ENCODE data around the gene SLC9A9. TPM values are rescaled to one million over a fixed set of nuclear protein-coding genes. Genes with fewer than 3 reads are reported as not detected.

SLC9A9 gene
- total RNA-seq, 3 donors from 2014 or later, result 6.2 to 17.3 (median 7.8) TPM

GRCh38 chr3:143674100-143674968, 173.9 kb downstream of the SLC9A9 start:
- no peak for TF ChIP-seq POLR2AphosphoS5 (IDR thresholded peaks at IDR 0.05)
- peak in 2 of 3 donors; percentile 62 to 72 for TF ChIP-seq CTCF (IDR thresholded peaks at IDR 0.05)
- TF ChIP-seq POLR2A (IDR thresholded peaks at IDR 0.05), result no peak
- intact Hi-C loops (cut with DNase I; ENCODE audit: low total_unique reads), result no loop called here

DNA sequence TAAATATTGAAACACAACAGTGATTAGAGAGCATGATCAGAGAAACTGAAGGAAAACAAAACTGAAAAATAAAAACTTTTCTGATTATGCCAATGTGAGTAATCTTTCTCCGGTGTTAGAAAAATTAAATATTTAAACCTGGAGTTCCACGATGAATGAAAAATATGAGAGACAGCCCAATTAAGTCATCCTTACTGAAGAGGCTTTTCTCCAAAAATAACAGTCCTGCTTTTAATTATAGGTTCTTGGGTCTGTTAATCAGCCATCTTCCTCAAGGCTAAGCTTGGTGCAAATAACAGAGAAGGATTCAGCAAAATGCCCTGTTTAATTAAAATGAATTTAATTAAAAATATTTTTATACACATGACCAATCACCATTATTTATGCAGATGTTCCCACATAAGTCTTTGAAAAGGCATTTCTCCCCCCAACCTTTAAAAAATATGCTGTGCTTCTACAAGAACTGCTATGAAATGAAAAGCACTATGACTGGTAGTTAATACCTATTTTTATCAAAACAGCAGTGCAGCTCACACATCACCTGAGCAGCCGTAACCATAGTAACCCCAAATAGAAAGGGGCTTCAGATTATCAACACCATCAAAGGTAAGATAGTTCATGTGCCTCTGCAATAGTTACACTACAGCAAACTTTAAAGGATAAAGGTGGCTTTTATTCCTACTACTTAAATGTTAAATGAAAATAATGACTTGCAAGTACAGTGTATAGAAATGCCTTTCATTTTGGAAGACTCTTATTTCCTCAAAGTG, 175.7 kb downstream of the SLC9A9 start:
- no peak overlapping the region for H3K27ac ChIP-seq
- TF ChIP-seq CTCF (IDR thresholded peaks at IDR 0.05) (no peak), POLR2A (IDR thresholded peaks at IDR 0.05) (no peak), POLR2AphosphoS5 (IDR thresholded peaks at IDR 0.05) (no peak)
- no peaks in the 10 kb centered on the region for H3K27me3 ChIP-seq
- no peaks in the 10 kb centered on the region for H3K36me3 ChIP-seq
- no peak overlapping the region for H3K4me3 ChIP-seq
- intact Hi-C loops (cut with DNase I; ENCODE audit: low total_unique reads), result no loop called here
- H3K9me3 ChIP-seq, result no peaks in the 10 kb centered on the region
- no peak for DNase-seq (ENCODE audit: low spot score in 2 of 2)
- H3K4me1 ChIP-seq, result no peaks in the 10 kb centered on the region

More at GRCh38 chr3:143674100-143674968, 173.9 kb downstream of the SLC9A9 start:
- no peaks in the 10 kb centered on the region for H3K4me1 ChIP-seq
- no peak overlapping the region for H3K27ac ChIP-seq
- no peaks in the 10 kb centered on the region for H3K36me3 ChIP-seq
- peak; percentile 48 to 57 for DNase-seq (ENCODE audit: low spot score in 2 of 2)
- no peak overlapping the region for H3K4me3 ChIP-seq
- H3K27me3 ChIP-seq, result no peaks in the 10 kb centered on the region
- no peaks in the 10 kb centered on the region for H3K9me3 ChIP-seq

- DNase-seq (ENCODE audit: low spot score in 2 of 2), result no peak
- intact Hi-C loops (cut with DNase I; ENCODE audit: low total_unique reads), result no loop called here
- Histone ChIP-seq H3K9me3 (no peaks in the 10 kb centered on the region), H3K4me1 (no peaks in the 10 kb centered on the region), H3K4me3 (no peak overlapping the region), H3K27me3 (no peaks in the 10 kb centered on the region), H3K36me3 (no peaks in the 10 kb centered on the region), H3K27ac (no peak overlapping the region)
- no peak for TF ChIP-seq CTCF (IDR thresholded peaks at IDR 0.05)
- TF ChIP-seq POLR2A (IDR thresholded peaks at IDR 0.05), result no peak
- no peak for TF ChIP-seq POLR2AphosphoS5 (IDR thresholded peaks at IDR 0.05)
Measured at GRCh38 chr3:143671626-143672025, 176.6 kb downstream of the SLC9A9 start.

GRCh38 chr3:143668924-143669790, 179.1 kb downstream of the SLC9A9 start:
- no peak for TF ChIP-seq POLR2A (IDR thresholded peaks at IDR 0.05)
- no peak for TF ChIP-seq CTCF (IDR thresholded peaks at IDR 0.05)
- no peak for TF ChIP-seq POLR2AphosphoS5 (IDR thresholded peaks at IDR 0.05)
- H3K4me1 ChIP-seq, result no peaks in the 10 kb centered on the region
- no peaks in the 10 kb centered on the region for H3K27me3 ChIP-seq
- intact Hi-C loops (cut with DNase I; ENCODE audit: low total_unique reads), result no loop called here
- no peak overlapping the region for H3K4me3 ChIP-seq
- DNase-seq (ENCODE audit: low spot score in 2 of 2), result no peak
- no peak overlapping the region for H3K27ac ChIP-seq
- H3K36me3 ChIP-seq, result no peaks in the 10 kb centered on the region
- no peaks in the 10 kb centered on the region for H3K9me3 ChIP-seq

All from breast epithelium (tissue), 4 donors.